ENCODE results near the gene DHRS9.

DNA sequence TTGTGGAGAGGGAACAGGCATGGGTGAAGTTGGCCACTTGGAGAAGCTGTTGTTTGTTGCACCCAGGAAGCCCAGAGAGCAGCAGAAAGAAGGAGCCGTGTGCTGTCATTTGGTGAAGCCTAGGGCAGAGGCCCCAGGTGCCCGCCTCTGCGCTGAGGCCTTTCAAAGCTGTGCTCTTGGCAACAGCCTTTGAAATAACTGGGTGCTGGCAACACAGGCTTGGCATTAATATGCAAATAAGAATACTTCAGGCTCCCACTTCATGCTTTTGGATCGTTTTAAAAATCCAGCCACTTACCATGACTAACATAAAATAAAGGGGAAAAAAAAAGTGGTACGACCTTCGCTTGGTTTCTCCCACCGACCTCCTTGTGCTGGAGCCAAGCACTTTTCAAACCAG lies 41.1 kb downstream of the DHRS9 start:
- TF ChIP-seq, protein P1, sequence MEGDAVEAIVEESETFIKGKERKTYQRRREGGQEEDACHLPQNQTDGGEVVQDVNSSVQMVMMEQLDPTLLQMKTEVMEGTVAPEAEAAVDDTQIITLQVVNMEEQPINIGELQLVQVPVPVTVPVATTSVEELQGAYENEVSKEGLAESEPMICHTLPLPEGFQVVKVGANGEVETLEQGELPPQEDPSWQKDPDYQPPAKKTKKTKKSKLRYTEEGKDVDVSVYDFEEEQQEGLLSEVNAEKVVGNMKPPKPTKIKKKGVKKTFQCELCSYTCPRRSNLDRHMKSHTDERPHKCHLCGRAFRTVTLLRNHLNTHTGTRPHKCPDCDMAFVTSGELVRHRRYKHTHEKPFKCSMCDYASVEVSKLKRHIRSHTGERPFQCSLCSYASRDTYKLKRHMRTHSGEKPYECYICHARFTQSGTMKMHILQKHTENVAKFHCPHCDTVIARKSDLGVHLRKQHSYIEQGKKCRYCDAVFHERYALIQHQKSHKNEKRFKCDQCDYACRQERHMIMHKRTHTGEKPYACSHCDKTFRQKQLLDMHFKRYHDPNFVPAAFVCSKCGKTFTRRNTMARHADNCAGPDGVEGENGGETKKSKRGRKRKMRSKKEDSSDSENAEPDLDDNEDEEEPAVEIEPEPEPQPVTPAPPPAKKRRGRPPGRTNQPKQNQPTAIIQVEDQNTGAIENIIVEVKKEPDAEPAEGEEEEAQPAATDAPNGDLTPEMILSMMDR (IDR thresholded peaks at IDR 0.05) = no peak
- TF ChIP-seq POLR2A (IDR thresholded peaks at IDR 0.05) = no peak
